ENCODE data around the gene LMO4.

LMO4 gene, protein sequence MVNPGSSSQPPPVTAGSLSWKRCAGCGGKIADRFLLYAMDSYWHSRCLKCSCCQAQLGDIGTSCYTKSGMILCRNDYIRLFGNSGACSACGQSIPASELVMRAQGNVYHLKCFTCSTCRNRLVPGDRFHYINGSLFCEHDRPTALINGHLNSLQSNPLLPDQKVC

GRCh38 chr1:87328272-87329050 is at the start of gene LMO4:
Gene LMO4, plus strand, starts transcription at chr1:87328880. Its CDS starts 3,136 bp downstream, at chr1:87332016.
- DNase-seq = peak; percentile 87

DNA sequence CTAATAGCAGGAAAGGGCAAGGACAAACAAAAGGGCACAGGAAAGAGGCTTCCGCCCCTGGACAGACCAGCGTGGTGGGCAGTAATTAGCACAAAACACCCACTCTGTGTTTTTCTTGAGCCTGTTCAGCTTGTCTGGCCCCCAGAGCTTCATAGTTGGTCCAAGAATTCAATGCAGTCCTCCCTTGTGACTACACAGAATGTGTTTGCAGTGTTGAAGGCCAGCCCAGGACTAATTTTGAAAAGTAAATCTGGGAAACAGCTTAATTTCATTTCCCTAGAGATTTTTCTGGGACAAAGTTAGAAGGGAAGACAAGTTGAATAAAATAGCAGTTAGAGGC is 49.2 kb upstream of the LMO4 start:
- DNase-seq = no peak

GRCh38 chr1:87279966-87280535 is 48.6 kb upstream of the LMO4 start:
- DNase-seq = no peak

DNA sequence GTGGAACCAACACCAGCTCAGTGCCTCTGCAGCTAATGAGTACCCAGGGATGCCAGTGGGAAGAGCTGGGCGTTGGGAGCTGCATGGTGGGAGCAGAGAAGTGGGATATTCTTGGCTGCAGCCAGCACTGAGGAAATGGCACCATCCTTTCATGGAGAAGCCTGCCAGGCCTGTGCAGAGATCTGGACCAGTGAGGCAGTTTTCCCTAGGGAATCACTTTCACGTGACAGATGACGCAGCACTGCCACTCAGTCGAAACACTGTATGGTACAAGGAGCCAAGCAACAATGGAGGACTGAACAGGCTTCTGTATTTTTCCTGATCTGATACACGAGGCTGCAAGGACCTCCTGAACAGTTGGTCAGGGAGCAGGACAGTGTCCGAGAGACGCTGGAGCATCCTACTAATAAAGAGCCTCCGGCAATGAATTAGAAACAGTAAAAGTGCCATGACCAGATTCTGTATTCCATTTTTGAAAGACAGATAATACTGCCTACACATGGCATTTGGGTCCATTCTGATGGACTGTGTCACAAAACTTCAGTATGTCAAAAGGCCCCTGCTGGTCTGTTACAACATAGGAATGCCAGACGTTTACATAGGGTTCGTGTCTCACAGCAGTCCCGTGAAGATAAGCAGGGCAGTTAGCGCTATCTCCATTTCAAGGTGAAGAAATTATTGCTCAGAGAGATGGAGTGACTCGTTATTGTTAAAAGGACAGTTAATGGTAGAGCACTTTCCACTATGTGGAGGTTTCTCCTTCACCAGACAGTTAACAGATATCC is 44.0 kb upstream of the LMO4 start:
- DNase-seq = no peak

DNA sequence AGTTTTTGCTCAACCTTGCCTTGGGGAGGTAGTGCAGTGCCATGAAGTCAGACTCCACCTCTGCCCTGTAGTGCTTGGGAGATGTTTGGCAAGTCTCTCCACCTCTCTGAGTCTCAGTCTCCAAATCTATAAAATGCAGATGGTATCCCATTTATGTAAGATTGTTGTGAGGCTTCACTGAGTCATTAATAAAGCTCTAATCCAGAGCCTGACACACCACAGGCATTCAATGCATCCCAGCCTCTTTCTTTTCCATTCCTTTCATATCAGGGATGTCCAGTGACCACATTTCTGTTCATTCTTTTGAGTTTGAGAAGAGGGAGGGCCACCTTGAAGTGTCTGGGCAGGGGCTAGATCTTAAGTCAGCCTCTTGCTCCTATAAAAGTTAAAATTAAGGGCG is 37.6 kb upstream of the LMO4 start:
- DNase-seq = no peak

- peak; percentile 75 for DNase-seq
These were observed 35.8 kb upstream of the LMO4 start for GRCh38 chr1:87292684-87293493.

- no peak for DNase-seq
These were observed 34.0 kb upstream of the LMO4 start for GRCh38 chr1:87294633-87295032.

DNA sequence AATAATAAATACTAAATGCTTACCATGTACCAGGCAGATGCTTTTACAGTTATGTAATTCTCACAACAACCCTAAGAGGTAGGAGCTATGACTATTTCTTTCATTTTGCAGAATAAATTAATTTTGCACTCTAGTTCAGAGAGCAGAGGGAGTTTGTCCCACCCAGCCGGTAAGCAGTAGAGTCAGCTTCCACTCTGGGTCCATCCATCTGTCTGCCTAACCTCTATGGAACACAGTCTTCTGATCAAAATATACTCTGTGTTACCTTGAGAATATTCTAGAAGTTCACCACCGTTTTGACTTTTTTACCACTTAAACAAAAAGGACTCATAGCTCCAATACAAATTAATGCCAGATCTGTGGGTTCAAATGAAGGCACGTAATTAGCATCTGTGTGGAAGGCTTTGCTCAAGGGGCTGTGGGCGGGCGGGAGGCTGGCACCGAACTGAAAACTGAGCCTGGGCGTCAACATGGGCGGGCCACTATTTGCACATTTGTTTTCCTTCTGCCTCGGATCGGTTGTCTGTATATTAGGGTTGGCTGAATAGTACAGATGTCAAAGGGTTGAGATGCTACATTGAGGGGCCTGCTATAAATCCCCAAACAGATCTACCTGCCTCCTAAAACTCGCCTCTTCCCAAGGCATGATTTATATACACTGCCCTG is 33.1 kb upstream of the LMO4 start:
- DNase-seq = no peak

GRCh38 chr1:87296206-87296605 is 32.5 kb upstream of the LMO4 start:
- DNase-seq = no peak

DNA sequence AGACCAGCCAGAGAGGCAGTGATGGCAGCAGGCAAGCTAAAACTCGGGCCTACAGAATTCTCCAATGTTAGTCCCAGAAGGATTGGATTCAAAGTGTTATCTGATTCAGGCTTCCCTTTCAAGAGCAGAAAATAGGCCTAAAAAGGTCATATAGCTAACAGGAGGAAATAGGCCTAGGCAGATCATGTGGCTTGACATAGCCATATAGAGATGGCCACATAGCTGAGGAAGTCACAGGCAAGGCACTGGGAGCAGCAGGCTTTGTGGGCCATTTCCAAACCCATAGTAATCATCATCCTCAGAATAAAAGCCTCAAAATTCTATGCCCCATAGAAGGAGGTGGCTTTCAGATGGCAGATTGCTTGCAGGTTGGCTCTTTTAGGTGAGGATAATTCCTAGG is 29.0 kb upstream of the LMO4 start:
- DNase-seq = no peak

- no peak for DNase-seq
These were observed 28.1 kb upstream of the LMO4 start for GRCh38 chr1:87300628-87301027.

DNA sequence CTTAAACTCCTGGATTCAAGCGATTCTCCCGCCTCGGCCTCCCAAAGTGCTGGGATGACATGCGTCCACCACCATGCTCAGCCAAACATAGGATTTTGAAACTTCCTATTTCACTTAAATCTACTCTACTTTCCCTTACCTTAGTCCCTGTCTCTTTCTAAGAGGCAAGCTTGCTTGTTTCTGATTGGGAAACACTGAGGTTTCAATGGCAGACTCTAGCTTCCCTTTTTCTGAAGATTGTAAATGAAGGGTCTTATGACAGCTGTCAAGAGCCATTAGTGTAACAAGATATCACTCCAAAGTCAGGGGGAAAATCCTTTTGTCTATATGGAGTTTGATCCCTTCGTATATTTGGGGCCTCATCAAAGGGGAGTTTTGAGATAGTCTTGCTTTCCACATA is 23.5 kb upstream of the LMO4 start:
- no peak for DNase-seq

DNA sequence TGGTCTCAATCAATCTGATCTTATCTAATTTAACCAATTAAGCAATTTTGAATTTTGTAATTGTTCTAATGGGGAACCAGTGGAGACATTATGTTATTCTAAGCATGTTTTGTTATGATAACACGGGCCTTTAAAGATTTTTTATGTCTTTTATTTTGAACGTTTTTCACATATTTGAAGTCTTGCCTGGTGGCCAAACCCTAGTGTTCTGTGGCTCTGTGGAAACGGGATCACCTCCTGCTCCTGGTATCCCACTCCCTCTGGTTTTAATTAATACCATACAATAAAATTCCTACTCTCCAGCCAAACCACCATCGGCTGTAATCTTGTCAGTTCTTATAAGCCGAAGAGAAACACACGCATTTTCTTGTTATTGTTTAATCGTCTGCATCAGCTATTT is 22.9 kb upstream of the LMO4 start:
- DNase-seq = no peak

- DNase-seq = no peak
These were observed 21.4 kb upstream of the LMO4 start for GRCh38 chr1:87307306-87307705.

DNA sequence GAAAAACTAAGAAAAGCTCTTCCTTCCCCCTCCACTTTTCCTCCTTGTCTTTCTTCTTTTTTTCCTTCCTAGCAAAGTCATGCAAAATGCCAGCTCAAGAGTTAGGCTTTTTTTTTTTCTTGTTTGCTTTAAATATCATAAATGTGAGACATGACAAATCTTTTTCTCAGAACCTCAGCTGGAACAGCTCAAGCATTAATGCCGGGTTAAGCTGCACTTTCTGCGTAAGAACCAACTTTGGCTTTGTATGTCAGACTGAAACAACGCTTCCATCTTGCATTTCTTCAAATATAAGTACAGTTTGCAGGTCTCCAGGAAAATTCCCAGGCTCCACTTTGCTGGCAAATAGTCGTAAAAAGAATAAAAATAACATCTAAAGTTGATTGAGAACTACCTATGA is 20.7 kb upstream of the LMO4 start:
- DNase-seq = no peak

DNA sequence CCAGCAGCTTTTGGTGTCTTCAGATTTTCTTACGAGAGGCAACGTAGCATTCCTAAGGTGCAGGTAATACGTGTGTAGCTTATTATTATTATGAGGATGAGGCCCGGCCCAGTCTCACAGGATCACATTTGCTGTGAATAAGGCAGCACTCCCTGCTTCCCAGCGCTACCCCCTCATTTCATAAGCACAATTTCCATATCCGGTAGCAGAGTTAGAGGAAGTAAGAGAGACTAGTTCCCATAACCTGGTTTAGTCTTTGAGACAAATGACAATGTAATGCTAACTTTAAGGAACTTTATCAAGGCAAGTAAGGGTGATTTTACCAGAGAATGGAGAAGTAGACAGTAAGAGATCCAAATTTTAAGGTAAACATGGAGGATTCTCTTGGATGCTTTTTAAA is 14.6 kb upstream of the LMO4 start:
- DNase-seq = no peak

- no peak for DNase-seq
These were observed 10.5 kb upstream of the LMO4 start for GRCh38 chr1:87318056-87318650.

DNA sequence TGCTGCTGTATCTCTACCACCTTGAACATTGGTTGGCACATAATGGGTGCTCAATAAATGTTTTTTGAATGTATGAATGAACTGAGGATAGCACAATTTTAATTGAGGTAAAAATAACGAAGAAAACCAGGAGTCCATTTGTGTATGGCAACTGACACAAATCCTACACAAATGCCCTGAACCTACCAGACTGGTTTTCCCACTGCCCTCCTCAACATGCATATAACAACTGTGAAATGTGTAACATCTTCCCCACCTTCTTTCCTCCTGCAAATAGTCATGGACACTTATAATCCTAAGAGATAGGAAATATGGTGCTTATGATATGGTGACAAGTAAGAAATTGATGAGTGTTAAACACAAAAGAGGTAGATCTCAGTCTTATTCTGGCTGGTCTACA is 9.9 kb upstream of the LMO4 start:
- DNase-seq = no peak

GRCh38 chr1:87325982-87326738 is 2.5 kb upstream of the LMO4 start:
- DNase-seq = peak; percentile 69

DNA sequence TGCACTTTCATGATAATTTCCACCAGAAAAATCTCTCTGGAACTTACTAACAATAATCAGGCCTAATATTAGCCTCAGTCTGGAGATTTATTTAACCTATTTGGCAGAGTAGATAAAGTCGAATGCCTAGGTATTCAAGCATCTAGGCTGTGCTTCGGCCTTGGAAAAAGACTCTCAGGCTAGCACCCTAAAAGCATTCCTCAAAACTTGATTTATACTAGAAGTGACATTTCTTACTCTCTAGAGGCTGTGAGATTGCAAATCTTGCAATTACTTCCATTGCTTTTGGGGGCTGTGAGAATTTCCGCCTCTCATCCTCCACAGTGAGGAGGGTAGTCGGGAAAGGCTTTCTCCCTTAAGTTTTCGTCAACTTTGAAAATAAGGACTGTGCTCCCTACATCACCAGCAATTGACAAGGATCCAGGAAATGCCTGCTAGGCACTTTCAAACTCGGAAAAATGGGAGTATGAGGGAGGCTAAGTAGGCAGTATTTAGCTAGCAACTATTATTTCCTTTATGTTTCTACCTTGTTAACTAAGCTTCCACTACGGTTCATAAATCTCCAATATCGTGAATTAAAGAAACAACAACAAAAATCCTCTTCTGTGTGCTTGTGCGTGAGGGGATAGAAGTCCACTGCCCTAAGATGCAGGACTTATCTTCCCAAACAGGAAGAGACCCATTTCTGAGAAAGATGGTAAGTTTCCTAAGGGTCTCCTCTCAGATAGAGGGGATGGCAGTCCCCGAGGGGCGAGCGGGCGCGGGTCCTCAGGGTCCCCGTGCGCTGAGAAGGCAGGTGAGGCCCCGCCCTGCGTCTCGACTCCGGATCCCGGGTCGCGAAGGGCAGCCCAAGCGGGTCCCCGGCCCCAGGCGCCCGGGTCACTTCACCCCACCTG is 1.1 kb upstream of the LMO4 start:
- DNase-seq = no peak
